ENCODE data around the gene PSPH.

DNA sequence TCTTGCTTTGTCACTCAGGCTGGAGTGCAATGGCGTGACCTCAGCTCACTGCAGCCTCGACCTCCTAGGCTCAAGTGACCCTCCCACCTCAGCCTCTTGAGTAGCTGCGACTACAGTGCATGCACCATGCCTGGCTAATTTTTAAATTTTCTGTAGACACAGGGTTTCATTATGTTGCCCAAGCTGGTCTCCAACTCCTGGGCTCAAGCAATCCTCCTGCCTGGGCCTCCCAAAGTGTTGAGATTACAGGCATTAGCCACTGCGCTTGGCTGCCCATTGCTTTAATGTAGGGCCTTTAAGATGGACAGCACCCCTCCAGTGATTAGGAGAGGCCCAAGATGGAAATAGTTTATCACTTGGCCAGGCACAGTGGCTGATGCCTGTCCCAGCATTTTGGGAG is 47.5 kb downstream of the PSPH start:
- TF ChIP-seq POLR2A (IDR thresholded peaks at IDR 0.05), result no peak
- TF ChIP-seq, protein P1, sequence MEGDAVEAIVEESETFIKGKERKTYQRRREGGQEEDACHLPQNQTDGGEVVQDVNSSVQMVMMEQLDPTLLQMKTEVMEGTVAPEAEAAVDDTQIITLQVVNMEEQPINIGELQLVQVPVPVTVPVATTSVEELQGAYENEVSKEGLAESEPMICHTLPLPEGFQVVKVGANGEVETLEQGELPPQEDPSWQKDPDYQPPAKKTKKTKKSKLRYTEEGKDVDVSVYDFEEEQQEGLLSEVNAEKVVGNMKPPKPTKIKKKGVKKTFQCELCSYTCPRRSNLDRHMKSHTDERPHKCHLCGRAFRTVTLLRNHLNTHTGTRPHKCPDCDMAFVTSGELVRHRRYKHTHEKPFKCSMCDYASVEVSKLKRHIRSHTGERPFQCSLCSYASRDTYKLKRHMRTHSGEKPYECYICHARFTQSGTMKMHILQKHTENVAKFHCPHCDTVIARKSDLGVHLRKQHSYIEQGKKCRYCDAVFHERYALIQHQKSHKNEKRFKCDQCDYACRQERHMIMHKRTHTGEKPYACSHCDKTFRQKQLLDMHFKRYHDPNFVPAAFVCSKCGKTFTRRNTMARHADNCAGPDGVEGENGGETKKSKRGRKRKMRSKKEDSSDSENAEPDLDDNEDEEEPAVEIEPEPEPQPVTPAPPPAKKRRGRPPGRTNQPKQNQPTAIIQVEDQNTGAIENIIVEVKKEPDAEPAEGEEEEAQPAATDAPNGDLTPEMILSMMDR (IDR thresholded peaks at IDR 0.05), result no peak
